Thymus (tissue), 11 donors: ENCODE results near the gene FAM120B. TPM values are rescaled to one million over a fixed set of nuclear protein-coding genes. Genes with fewer than 3 reads are reported as not detected.
"Not testable (repeated sequence)": the region's sequence is repeated elsewhere in the genome, so short reads cannot be mapped to it uniquely, and the experiment has no call there.

Source experiments
- DNase-seq, 9 donors: peaks; one replicate each; pipeline ENCODE4 v3.0.0-alpha.2; 2013; ENCODE audit warnings: low spot score in 9 of 9, low read depth in 6 of 9, missing footprints in 1 of 9
- H3K27ac ChIP-seq, 2 donors: one replicate each; pipeline ENCODE4 v1.5.1; 2013; ENCODE audit warnings: control low read depth in 1 of 2, low read depth in 1 of 2, low read length in 1 of 2, mild to moderate bottlenecking in 1 of 2, moderate library complexity in 1 of 2
- H3K27me3 ChIP-seq, 2 donors: one replicate each; pipeline ENCODE4 v1.5.1; 2013; ENCODE audit warnings: low read length in 1 of 2; ENCODE audit not compliant: control insufficient read depth in 2 of 2, insufficient read depth in 1 of 2
- H3K36me3 ChIP-seq, 2 donors: one replicate each; pipeline ENCODE4 v1.5.1; 2013; ENCODE audit warnings: low read length in 1 of 2, mild to moderate bottlenecking in 1 of 2, moderate library complexity in 1 of 2; ENCODE audit not compliant: control insufficient read depth in 2 of 2, insufficient read depth in 2 of 2
- H3K4me1 ChIP-seq, 2 donors: one replicate each; pipeline ENCODE4 v1.5.1; 2013; ENCODE audit warnings: low read length in 2 of 2; ENCODE audit not compliant: control insufficient read depth in 2 of 2, insufficient read depth in 2 of 2
- H3K4me3 ChIP-seq, 2 donors: one replicate each; pipeline ENCODE4 v1.5.1; 2013; ENCODE audit warnings: low read length in 2 of 2, control low read depth in 1 of 2, mild to moderate bottlenecking in 1 of 2
- H3K9me3 ChIP-seq, 2 donors: one replicate each; pipeline ENCODE4 v1.5.1; 2013; ENCODE audit warnings: low read length in 1 of 2, mild to moderate bottlenecking in 1 of 2; ENCODE audit not compliant: control insufficient read depth in 2 of 2, insufficient read depth in 1 of 2
- WGBS: extraction: QIAGEN DNeasy Blood & Tissue Kit; methylation state at CpG from one replicate; pipeline ENCODE4 v1.1.7; 2013; 5-methylcytosine and 5-hydroxymethylcytosine counted together
- polyA plus RNA-seq: library from polyadenylated mRNA; stranded (reverse); fragments of 200-250 nt; gene quantifications from one replicate; pipeline ENCODE4 v1.2.3, GENCODE V29; 2013
- total RNA-seq: library from RNA; stranded (reverse); fragments of 120-200 nt; gene quantifications from one replicate; pipeline ENCODE4 v1.2.4, GENCODE V29; 2013
- donor health status: healthy.

The FAM120B gene
- total and polyA plus RNA-seq, 2 donors, result 12.1 to 13.6 TPM

DNA sequence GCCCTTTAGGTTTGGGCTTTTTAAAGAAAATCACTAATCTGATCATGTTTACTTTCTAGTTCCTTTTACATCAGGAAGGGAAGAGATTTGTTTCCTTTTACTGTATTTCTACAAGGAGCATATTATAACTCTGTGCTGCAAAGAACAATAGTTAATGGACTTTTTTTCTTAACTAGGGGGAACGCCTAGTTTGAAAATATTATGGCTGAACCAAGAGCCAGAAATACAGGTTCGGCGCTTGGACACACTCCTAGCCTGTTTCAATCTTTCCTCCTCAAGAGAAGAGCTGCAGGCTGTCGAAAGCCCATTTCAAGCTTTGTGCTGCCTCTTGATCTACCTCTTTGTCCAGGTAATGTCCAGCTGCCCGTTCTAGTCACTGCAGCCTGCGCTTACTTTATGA, 41.4 kb downstream of the FAM120B start:
- Histone ChIP-seq H3K4me1 (no peaks in the 10 kb centered on the region), H3K27ac (no peak overlapping the region), H3K9me3 (peaks cover 1 to 12% of the 10 kb centered on the region in 2 donors), H3K4me3 (no peak overlapping the region), H3K27me3 (no peaks in the 10 kb centered on the region), H3K36me3 (peaks cover 31 to 38% of the 10 kb centered on the region in 2 donors)
- DNase-seq, result no peak
- WGBS, result 98% methylated on average over 6 of the region's 6 CpGs

DNA sequence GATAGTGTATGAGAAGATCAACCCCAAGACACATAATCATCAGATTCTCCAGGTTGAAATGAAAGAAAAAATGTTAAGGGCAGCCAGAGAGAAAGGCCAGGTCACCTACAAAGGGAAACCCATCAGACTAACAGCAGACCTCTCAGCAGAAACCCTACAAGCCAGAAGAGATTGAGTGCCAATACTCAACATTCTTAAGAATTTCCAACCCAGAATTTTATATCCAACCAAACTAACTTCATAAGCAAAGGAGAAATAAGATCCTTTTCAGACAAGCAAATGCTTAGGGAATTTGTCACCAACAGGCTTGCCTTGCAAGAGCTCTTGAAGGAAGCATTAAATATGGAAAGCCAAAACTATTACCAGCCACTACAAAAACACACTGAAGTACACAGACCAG, 44.9 kb downstream of the FAM120B start:
- not testable (repeated sequence) for H3K4me3 ChIP-seq, H3K27ac ChIP-seq, H3K4me1 ChIP-seq, DNase-seq, H3K27me3 ChIP-seq
- Histone ChIP-seq H3K36me3 (peaks cover 23 to 29% of the 10 kb centered on the region in 2 donors), H3K9me3 (peaks cover 1 to 12% of the 10 kb centered on the region in 2 donors)

DNA sequence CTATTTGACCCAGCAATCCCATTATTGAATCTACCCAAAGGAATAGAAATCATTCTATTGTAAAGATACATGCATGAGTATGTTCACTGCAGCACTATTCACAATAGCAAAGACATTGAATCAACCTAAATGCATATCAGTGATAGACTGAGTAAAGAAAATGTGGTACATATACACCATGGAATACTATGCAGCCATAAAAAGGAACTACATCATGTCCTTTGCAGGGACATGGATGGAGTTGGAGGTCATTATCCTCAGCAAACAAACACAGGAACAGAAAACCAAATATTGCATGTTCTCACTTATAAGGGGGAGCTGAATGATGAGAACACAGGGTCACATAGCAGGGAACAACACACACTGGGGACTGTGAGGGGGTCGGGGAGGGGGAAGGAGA, 48.6 kb downstream of the FAM120B start:
- WGBS, result 95% methylated on average over 1 of the region's 1 CpG
- not testable (repeated sequence) for H3K9me3 ChIP-seq, H3K4me1 ChIP-seq, H3K27me3 ChIP-seq, DNase-seq, H3K4me3 ChIP-seq, H3K27ac ChIP-seq
- peaks cover 36 to 38% of the 10 kb centered on the region in 2 donors for H3K36me3 ChIP-seq

DNA sequence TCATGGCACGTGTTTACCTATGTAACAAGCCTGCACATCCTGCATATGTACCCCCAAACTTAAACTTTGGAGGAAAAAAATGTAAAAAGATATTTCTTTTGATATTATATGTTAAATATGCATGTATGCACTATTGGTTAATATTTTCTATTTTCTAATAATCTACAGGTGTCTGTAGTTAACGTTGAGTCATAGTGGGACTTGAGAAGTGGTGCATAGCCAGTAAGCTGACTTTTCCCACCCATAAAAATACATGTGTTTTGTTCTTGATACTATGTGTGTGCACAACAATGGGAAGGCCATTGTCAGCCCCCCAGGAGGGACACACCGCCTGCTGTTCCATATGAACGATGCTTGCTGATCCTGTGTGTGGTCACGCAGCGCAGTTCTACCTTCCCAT, 49.1 kb downstream of the FAM120B start:
- Histone ChIP-seq H3K27ac (no peak overlapping the region), H3K27me3 (no peaks in the 10 kb centered on the region), H3K4me3 (no peak overlapping the region), H3K9me3 (peaks cover 0 to 2% of the 10 kb centered on the region in 2 donors), H3K36me3 (peaks cover 36 to 38% of the 10 kb centered on the region in 2 donors), H3K4me1 (no peaks in the 10 kb centered on the region)
- DNase-seq, result no peak
- WGBS, result 98% methylated on average over 6 of the region's 6 CpGs

DNA sequence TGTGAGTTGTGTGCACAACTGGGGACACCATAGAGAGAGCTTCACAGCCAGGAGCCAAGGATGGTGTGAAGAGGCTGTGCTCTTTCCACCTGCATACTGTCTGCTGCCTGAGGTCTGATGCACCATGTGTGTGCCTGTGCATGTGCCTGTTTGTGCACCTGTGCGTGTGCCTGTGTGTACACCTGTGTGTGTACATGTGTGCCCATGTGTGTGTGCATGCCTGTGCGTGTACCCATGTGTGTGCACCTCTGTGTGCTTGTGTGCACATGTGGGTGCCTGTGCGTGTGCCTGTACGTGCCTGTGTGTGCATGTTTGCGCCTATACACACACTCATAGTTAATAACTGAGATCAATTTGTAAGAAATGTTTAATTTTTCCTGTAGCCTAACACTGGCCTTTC, 51.3 kb downstream of the FAM120B start:
- Histone ChIP-seq H3K36me3 (peaks cover 42 to 43% of the 10 kb centered on the region in 2 donors), H3K4me3 (no peak overlapping the region), H3K27ac (no peak overlapping the region), H3K4me1 (no peaks in the 10 kb centered on the region), H3K9me3 (no peaks in the 10 kb centered on the region), H3K27me3 (no peaks in the 10 kb centered on the region)
- over 99% methylated on average over 5 of the region's 5 CpGs for WGBS
- no peak for DNase-seq

DNA sequence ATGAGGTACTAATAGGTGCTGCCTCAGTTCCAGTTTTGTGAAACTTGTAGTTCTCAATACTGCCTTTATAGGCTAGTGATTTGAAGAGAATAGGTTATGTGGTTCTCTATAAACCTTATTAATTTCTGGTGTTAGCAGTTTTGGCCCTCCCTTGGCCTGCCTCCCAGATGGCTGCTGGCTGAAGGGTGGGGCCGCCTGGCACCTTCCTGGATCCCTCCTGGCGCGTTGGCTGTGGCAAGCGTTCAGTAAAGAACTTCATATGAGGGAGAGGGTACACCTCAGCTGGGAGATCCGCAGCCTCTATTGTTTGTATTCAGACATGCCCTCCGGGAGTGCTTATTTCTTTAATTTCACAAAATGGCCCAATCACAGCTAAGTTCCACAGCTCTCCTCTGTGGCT, 51.9 kb downstream of the FAM120B start:
- no peak overlapping the region for H3K4me3 ChIP-seq
- no peak overlapping the region for H3K27ac ChIP-seq
- H3K27me3 ChIP-seq, result no peaks in the 10 kb centered on the region
- H3K9me3 ChIP-seq, result no peaks in the 10 kb centered on the region
- no peaks in the 10 kb centered on the region for H3K4me1 ChIP-seq
- DNase-seq, result no peak
- peaks cover 43 to 47% of the 10 kb centered on the region in 2 donors for H3K36me3 ChIP-seq
- WGBS, result over 99% methylated on average over 6 of the region's 6 CpGs

DNA sequence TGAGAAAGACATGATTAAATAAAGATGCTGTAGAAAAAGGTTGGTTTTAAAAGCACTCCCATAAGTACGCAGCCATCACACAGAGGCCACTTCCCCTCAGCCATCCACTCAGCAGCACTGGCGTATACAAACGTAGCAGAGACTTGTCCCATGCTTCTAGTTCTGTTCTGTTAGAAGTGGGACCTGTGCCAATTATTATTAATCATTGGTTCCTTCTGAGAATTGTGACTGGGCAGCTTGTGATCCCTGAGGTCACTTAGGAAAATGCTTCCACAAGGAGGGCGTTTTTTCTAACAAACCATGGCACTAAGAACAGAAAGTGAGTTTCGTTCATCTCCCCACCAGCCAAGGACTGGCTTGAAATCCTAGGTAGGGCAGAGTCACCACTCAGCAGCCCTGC, 53.9 kb downstream of the FAM120B start:
- Histone ChIP-seq H3K27me3 (no peaks in the 10 kb centered on the region), H3K36me3 (peaks cover 52 to 53% of the 10 kb centered on the region in 2 donors), H3K4me3 (no peak overlapping the region), H3K4me1 (no peaks in the 10 kb centered on the region), H3K27ac (no peak overlapping the region), H3K9me3 (no peaks in the 10 kb centered on the region)
- 96% methylated on average over 5 of the region's 5 CpGs for WGBS
- no peak for DNase-seq

DNA sequence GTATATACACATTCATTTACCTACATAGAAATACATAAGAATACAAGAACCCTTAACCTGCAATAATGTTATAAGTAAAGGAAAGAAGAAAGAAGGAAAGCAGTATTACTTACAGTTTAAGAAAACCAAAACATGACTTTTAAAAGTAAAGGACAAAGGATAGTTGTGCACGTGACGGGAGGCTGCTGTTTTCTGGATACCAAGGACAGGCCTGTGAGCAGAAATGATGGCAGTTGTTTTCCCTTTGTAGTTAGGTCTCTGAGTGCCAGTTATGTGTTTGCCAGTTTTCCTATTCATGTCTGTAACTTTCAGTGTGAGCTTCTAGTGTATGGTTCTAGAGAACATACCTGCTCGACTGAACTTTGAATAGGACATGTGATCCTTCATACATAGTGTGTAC, 54.8 kb downstream of the FAM120B start:
- H3K27ac ChIP-seq, result no peak overlapping the region
- no peaks in the 10 kb centered on the region for H3K27me3 ChIP-seq
- DNase-seq, result no peak
- WGBS, result 98% methylated on average over 3 of the region's 3 CpGs
- no peak overlapping the region for H3K4me3 ChIP-seq
- no peaks in the 10 kb centered on the region for H3K9me3 ChIP-seq
- H3K4me1 ChIP-seq, result no peaks in the 10 kb centered on the region
- peaks cover 53 to 56% of the 10 kb centered on the region in 2 donors for H3K36me3 ChIP-seq

DNA sequence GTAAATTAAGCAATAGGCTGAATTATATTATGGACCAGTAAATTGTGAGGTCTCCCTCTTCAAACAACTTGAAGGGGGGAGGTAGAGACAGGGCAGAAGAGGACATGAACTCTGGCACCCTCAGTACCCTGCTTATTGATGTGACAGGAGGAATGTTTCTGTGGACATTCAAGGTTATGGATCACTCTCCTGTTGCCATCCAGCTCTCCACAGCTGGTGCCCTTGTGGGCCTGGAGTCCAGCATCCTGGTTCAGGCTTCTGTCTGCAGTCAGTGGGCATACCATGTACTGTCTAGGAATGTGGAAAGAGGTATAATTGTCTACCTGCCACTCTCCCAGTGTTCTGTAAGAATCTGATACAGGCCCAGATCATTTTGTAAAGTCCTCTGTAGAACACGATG, 55.6 kb downstream of the FAM120B start:
- Histone ChIP-seq H3K4me1 (no peaks in the 10 kb centered on the region), H3K4me3 (no peak overlapping the region), H3K27ac (no peak overlapping the region), H3K27me3 (no peaks in the 10 kb centered on the region), H3K9me3 (no peaks in the 10 kb centered on the region), H3K36me3 (peaks cover 53 to 57% of the 10 kb centered on the region in 2 donors)
- DNase-seq, result no peak
- WGBS, result 98% methylated on average over 1 of the region's 1 CpG

DNA sequence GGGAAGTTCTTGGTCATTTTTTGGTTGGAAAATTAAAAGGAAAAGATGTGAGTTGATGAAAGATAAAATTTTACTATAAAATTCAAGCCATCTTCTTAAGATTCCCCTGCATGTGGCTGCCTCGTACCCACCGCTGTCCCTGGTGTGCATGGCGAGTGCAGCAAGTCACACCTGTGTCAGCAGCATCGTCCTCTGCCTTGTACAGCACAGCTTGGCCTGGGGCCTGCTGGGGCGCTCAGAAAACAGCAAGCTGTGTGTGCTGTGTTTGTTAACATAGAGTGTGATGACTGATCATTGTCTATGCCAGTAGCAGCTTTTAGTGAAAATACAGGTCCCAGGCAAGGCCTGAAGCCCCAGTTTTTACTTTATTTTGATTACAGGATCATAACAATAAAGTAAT, 56.7 kb downstream of the FAM120B start:
- Histone ChIP-seq H3K36me3 (peaks cover 46 to 50% of the 10 kb centered on the region in 2 donors), H3K4me3 (no peak overlapping the region), H3K9me3 (no peaks in the 10 kb centered on the region), H3K27ac (no peak overlapping the region), H3K4me1 (no peaks in the 10 kb centered on the region), H3K27me3 (no peaks in the 10 kb centered on the region)
- WGBS, result 99% methylated on average over 5 of the region's 5 CpGs
- DNase-seq, result no peak
